ENCODE data around the gene GSC. TPM values are rescaled to one million over a fixed set of nuclear protein-coding genes. Genes with fewer than 3 reads are reported as not detected.

GSC gene
- total and polyA plus RNA-seq, 2 of the 4 experiments (the other 2 are of a cell fraction), result not detected

DNA sequence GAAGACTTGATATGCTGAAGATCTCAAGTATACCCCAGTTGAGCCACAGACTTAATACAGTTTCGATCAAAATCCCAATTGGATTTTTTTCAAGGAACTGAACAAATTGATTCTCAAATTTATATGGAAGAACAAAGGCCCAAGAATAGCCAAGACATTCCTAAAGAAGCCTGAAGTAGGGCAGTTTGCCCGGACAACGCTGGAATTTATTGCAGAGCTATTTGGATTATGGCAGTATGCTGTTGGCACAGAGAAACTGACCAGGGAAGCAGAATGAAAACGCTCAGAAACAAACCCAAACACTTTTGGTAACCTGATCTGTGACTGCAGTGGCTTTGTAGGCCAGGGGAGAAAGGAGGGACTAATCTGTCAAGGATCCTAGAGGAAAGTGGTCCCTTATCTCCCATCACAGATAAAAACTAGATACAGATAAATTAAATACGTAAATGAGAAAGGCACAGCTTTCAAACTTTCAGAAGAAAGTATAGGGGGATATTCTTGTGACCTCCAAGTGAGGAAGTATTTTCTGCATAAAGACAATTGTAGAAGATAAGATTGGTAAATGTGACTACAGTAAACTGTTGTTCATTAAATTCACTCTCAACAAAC is 35.9 kb upstream of the GSC start:
- H4K20me1 ChIP-seq (ENCODE audit: insufficient read depth, low read length), result no peaks in the 10 kb centered on the region
- no peak overlapping the region for H2AK9ac ChIP-seq (replicated peaks; ENCODE audit: low read depth, low read length, poor library complexity)
- H2BK5ac ChIP-seq (ENCODE audit: low read depth, low read length, poor library complexity, severe bottlenecking), result no peak overlapping the region
- H3K27me3 ChIP-seq (ENCODE audit: control insufficient read depth, insufficient read depth, low read length), result no peaks in the 10 kb centered on the region
- dilution Hi-C loops (cut with HindIII; ENCODE audit: low sequenced_read_pairs, unreplicated experiment) (no loop called here), in situ Hi-C loops (cut with MboI; ENCODE audit: low sequenced_read_pairs) (no loop called here), intact Hi-C loops (cut with micrococcal nuclease) (no loop called here)
- H3K4me3 ChIP-seq (ENCODE audit: insufficient read depth, low read depth, low read length), result no peak overlapping the region
- no peak overlapping the region for H3K27ac ChIP-seq (ENCODE audit: insufficient read depth, low read length)
- H4K8ac ChIP-seq (ENCODE audit: low read depth in 2 of 2, low read length in 2 of 2), result no peak overlapping the region
- ATAC-seq (ENCODE audit: low read depth) (no peak), DNase-seq (no peak)
- H3K9me1 ChIP-seq (ENCODE audit: insufficient read depth, low read length), result no peaks in the 10 kb centered on the region
- H3K4me2 ChIP-seq (ENCODE audit: low read depth, low read length), result no peak overlapping the region
- no peak overlapping the region for H4K91ac ChIP-seq (ENCODE audit: insufficient read depth, low read depth, low read length)
- no peak overlapping the region for H3K56ac ChIP-seq (ENCODE audit: extremely low read depth, insufficient read depth, low read length)
- CTCF ChIA-PET, result interaction anchor here (0.6 to 1.0 kb wide), 2 partner anchors 8 to 460 kb away, joined by 3 to 4 read pairs; no protein-coding TSS in a partner anchor
- no peak overlapping the region for H3K14ac ChIP-seq (replicated peaks; ENCODE audit: low read depth, low read length)
- H4K5ac ChIP-seq (ENCODE audit: low read depth, low read length), result no peak overlapping the region
- H2BK120ac ChIP-seq (ENCODE audit: low read depth, low read length), result no peak overlapping the region
- no peak overlapping the region for H3K9ac ChIP-seq (ENCODE audit: low read depth, low read length)
- H3K4ac ChIP-seq (ENCODE audit: low read depth, low read length), result no peak overlapping the region
- H3K4me1 ChIP-seq (ENCODE audit: control insufficient read depth, insufficient read depth, low read length), result no peaks in the 10 kb centered on the region
- POLR2A ChIA-PET (ENCODE audit: unreplicated experiment), result no interaction called here
- H3K9me3 ChIP-seq (ENCODE audit: control insufficient read depth, insufficient read depth, low read length), result peaks cover 2% of the 10 kb centered on the region; the same call in 1 of the 2 replicates
- H3K36me3 ChIP-seq (ENCODE audit: control insufficient read depth, insufficient read depth, low read length), result no peaks in the 10 kb centered on the region
- no peak for TF ChIP-seq MXI1 (IDR thresholded peaks at IDR 0.05; ENCODE audit: borderline replicate concordance, low read depth, low read length)
- TF ChIP-seq MAZ (IDR thresholded peaks at IDR 0.05; ENCODE audit: borderline replicate concordance, low read depth, low read length), result no peak
- WGBS, 2 experiments (ENCODE audit: extremely low coverage in 2 of 2, insufficient read length in 1 of 2), result no CpG with 5 or more reads among the region's 5 CpGs
- no peak overlapping the region for H2BK15ac ChIP-seq (ENCODE audit: low read depth, low read length)
- no peak overlapping the region for H2BK20ac ChIP-seq (ENCODE audit: low read depth, low read length)
- no TSS peak for BruUV-seq (replicated peaks)
- no peak overlapping the region for H3K23ac ChIP-seq (ENCODE audit: low read depth, low read length)
- no peaks in the 10 kb centered on the region for H3K79me1 ChIP-seq (ENCODE audit: low read depth in 1 of 2, low read length in 2 of 2)
- H3K18ac ChIP-seq (ENCODE audit: low read depth, low read length), result no peak overlapping the region
- H2AFZ ChIP-seq (replicated peaks; ENCODE audit: low read length, poor library complexity), result no peak overlapping the region
- H2AK5ac ChIP-seq (ENCODE audit: low read depth, low read length), result no peak overlapping the region

Measured in IMR-90 (cell line).